Neuronal stem cell (in vitro differentiated cells): Measurements from ENCODE around the gene XPO6.

Source experiments
- DNase-seq: peaks from one replicate; pipeline ENCODE4 v3.0.0-alpha.2; 2013; ENCODE audit warnings: low spot score
- H2AFZ ChIP-seq: one replicate; pipeline ENCODE4 v1.6.1; 2013; ENCODE audit warnings: mild to moderate bottlenecking, low read length, inconsistent platforms
- H2AK5ac ChIP-seq: 2 replicates; pipeline ENCODE4 v1.6.1; 2013; ENCODE audit warnings: low read depth, mild to moderate bottlenecking, inconsistent platforms, low read length, moderate library complexity, mixed read lengths
- H2BK120ac ChIP-seq: 2 replicates; pipeline ENCODE4 v1.6.1; 2013; ENCODE audit warnings: low read depth, mild to moderate bottlenecking, inconsistent platforms, low read length, moderate library complexity, mixed read lengths
- H2BK12ac ChIP-seq: one replicate; pipeline ENCODE4 v1.6.1; 2013; ENCODE audit warnings: low read length, inconsistent platforms
- H2BK15ac ChIP-seq: 2 replicates; pipeline ENCODE4 v1.6.1; 2013; ENCODE audit warnings: mild to moderate bottlenecking, low read length, inconsistent platforms, mixed read lengths
- H2BK5ac ChIP-seq: one replicate; pipeline ENCODE4 v1.6.1; 2013; ENCODE audit warnings: inconsistent platforms, mild to moderate bottlenecking, low read length, moderate library complexity
- H3K14ac ChIP-seq: one replicate; pipeline ENCODE4 v1.6.1; 2013; ENCODE audit warnings: low read length, inconsistent platforms
- H3K18ac ChIP-seq: 2 replicates; pipeline ENCODE4 v1.6.1; 2013; ENCODE audit warnings: low read length, inconsistent platforms
- H3K23ac ChIP-seq: 2 replicates; pipeline ENCODE4 v1.6.1; 2013; ENCODE audit warnings: low read depth, mild to moderate bottlenecking, mixed read lengths, low read length, inconsistent platforms; ENCODE audit not compliant: poor library complexity
- H3K27ac ChIP-seq: replicated peaks from 3 replicates; pipeline ENCODE4 v1.5.1; 2013; ENCODE audit warnings: low read length, inconsistent platforms
- H3K27me3 ChIP-seq, 3 experiments: 2 replicates each; pipeline ENCODE4 v1.6.1; 2013; ENCODE audit warnings: low read length in 3 of 3, mild to moderate bottlenecking in 2 of 3, inconsistent platforms in 1 of 3, low read depth in 1 of 3, mixed read lengths in 1 of 3, moderate library complexity in 1 of 3; ENCODE audit not compliant: control insufficient read depth in 3 of 3, insufficient read depth in 3 of 3
- H3K36me3 ChIP-seq, 2 donors: replicated peaks in 1 of 2; 2 replicates each; pipeline ENCODE4 v1.6.1; 2013; ENCODE audit warnings: low read length in 2 of 2; ENCODE audit not compliant: control insufficient read depth in 2 of 2, insufficient read depth in 2 of 2
- H3K4ac ChIP-seq: 2 replicates; pipeline ENCODE4 v1.6.1; 2013; ENCODE audit warnings: inconsistent platforms, mild to moderate bottlenecking, low read length, moderate library complexity
- H3K4me1 ChIP-seq, 2 donors: 1 replicate in 1 of 2; 2 replicates in 1 of 2; pipeline ENCODE4 v1.6.1; 2013; ENCODE audit warnings: low read length in 2 of 2, low read depth in 1 of 2; ENCODE audit not compliant: control insufficient read depth in 2 of 2, insufficient read depth in 1 of 2
- H3K4me2 ChIP-seq: one replicate; pipeline ENCODE4 v1.6.1; 2013; ENCODE audit warnings: mild to moderate bottlenecking, low read length, inconsistent platforms; ENCODE audit not compliant: insufficient read depth, poor library complexity, severe bottlenecking
- H3K4me3 ChIP-seq, 2 donors: 2 replicates each; pipeline ENCODE4 v1.5.1; 2013; ENCODE audit warnings: low read length in 2 of 2, mild to moderate bottlenecking in 2 of 2, inconsistent platforms in 1 of 2, moderate library complexity in 1 of 2
- H3K79me1 ChIP-seq: one replicate; pipeline ENCODE4 v1.6.1; 2013; ENCODE audit warnings: low read depth, mild to moderate bottlenecking, inconsistent platforms, low read length, moderate library complexity
- H3K9ac ChIP-seq: one replicate; pipeline ENCODE4 v1.6.1; 2013; ENCODE audit warnings: mild to moderate bottlenecking, low read depth, low read length, inconsistent platforms; ENCODE audit not compliant: poor library complexity
- H3K9me3 ChIP-seq, 2 donors: replicated peaks in 1 of 2; 2 replicates each; pipeline versions ENCODE3 to v1.6.1; 2013; ENCODE audit warnings: low read length in 2 of 2, mild to moderate bottlenecking in 2 of 2, inconsistent platforms in 1 of 2, low read depth in 1 of 2, mixed read lengths in 1 of 2, moderate library complexity in 1 of 2; ENCODE audit not compliant: control insufficient read depth in 2 of 2, insufficient read depth in 1 of 2
- H4K8ac ChIP-seq: one replicate; pipeline ENCODE4 v1.6.1; 2013; ENCODE audit warnings: low read depth, mild to moderate bottlenecking, inconsistent platforms, low read length, moderate library complexity
- H4K91ac ChIP-seq: one replicate; pipeline ENCODE4 v1.6.1; 2013; ENCODE audit warnings: low read length, low read depth, mild to moderate bottlenecking, inconsistent platforms; ENCODE audit not compliant: poor library complexity
- WGBS, 2 donors: extraction: QIAGEN DNeasy Blood & Tissue Kit; methylation state at CpG; one replicate each; pipeline ENCODE4 v1.1.7; 2013; ENCODE audit warnings: missing lambda C conversion rate in 2 of 2, mixed read lengths in 1 of 2; ENCODE audit not compliant: insufficient read length in 2 of 2, insufficient replicate concordance in 1 of 2; ENCODE audit errors: extremely low coverage in 2 of 2; 5-methylcytosine and 5-hydroxymethylcytosine counted together

The XPO6 gene

GRCh38 chr16:28131743-28132393 lies 79.9 kb downstream of the XPO6 start:
- Histone ChIP-seq H3K9ac (no peak overlapping the region), H3K23ac (no peak overlapping the region), H3K27ac (no peak overlapping the region), H2BK120ac (no peak overlapping the region), H2BK12ac (no peak overlapping the region), H2AK5ac (no peak overlapping the region), H3K4me2 (no peak overlapping the region), H3K9me3 (no peaks in the 10 kb centered on the region), H3K27me3 (no peaks in the 10 kb centered on the region), H3K4ac (no peak overlapping the region), H2AFZ (no peak overlapping the region), H3K36me3 (peaks cover 20 to 100% of the 10 kb centered on the region in 2 donors), H4K8ac (no peak overlapping the region), H3K4me3 (no peak overlapping the region), H4K91ac (no peak overlapping the region), H3K14ac (no peak overlapping the region), H3K18ac (no peak overlapping the region), H3K79me1 (peaks cover 3% of the 10 kb centered on the region), H2BK5ac (no peak overlapping the region), H2BK15ac (no peak overlapping the region), H3K4me1 (peaks cover 0 to 7% of the 10 kb centered on the region in 2 donors)
- no CpG with 5 or more reads among the region's 5 CpGs for WGBS, 2 donors
- no peak for DNase-seq

GRCh38 chr16:28131181-28131580 lies 80.6 kb downstream of the XPO6 start:
- peak overlapping the region; percentile 33 for H3K23ac ChIP-seq

GRCh38 chr16:28130099-28131088 lies 81.4 kb downstream of the XPO6 start:
- no peak overlapping the region for H2BK12ac ChIP-seq
- no peak overlapping the region for H2BK5ac ChIP-seq
- no peaks in the 10 kb centered on the region for H3K27me3 ChIP-seq
- no peak overlapping the region for H3K4ac ChIP-seq
- H3K18ac ChIP-seq, result no peak overlapping the region
- no peak overlapping the region for H4K8ac ChIP-seq
- no peak overlapping the region for H3K9ac ChIP-seq
- DNase-seq, result peak; percentile 1
- no peak overlapping the region for H2AFZ ChIP-seq
- peaks cover 28 to 100% of the 10 kb centered on the region in 2 donors for H3K36me3 ChIP-seq
- H3K4me1 ChIP-seq, result peaks cover 0 to 5% of the 10 kb centered on the region in 2 donors
- H3K27ac ChIP-seq, result no peak overlapping the region
- H2BK120ac ChIP-seq, result no peak overlapping the region
- no peak overlapping the region for H3K14ac ChIP-seq
- no peak overlapping the region for H4K91ac ChIP-seq
- no peak overlapping the region for H3K4me3 ChIP-seq
- H3K23ac ChIP-seq, result no peak overlapping the region
- no peak overlapping the region for H2AK5ac ChIP-seq
- no peak overlapping the region for H3K4me2 ChIP-seq
- H3K79me1 ChIP-seq, result peaks cover 3% of the 10 kb centered on the region
- H3K9me3 ChIP-seq, result no peaks in the 10 kb centered on the region
- H2BK15ac ChIP-seq, result no peak overlapping the region
- WGBS, 2 donors, result no CpG with 5 or more reads among the region's 11 CpGs

More at GRCh38 chr16:28131181-28131580, 80.6 kb downstream of the XPO6 start:
- Histone ChIP-seq H4K8ac (no peak overlapping the region), H2AFZ (no peak overlapping the region), H2BK15ac (no peak overlapping the region), H3K4ac (no peak overlapping the region), H3K4me3 (no peak overlapping the region), H3K9me3 (no peaks in the 10 kb centered on the region), H3K79me1 (peaks cover 3% of the 10 kb centered on the region), H3K27me3 (no peaks in the 10 kb centered on the region), H2BK12ac (no peak overlapping the region), H3K14ac (peak overlapping the region; percentile 60), H4K91ac (no peak overlapping the region), H2BK5ac (no peak overlapping the region), H3K36me3 (peaks cover 20 to 100% of the 10 kb centered on the region in 2 donors), H3K4me1 (peaks cover 0 to 5% of the 10 kb centered on the region in 2 donors), H2BK120ac (no peak overlapping the region), H3K18ac (peak overlapping the region; percentile 22), H3K27ac (no peak overlapping the region), H3K9ac (no peak overlapping the region), H2AK5ac (no peak overlapping the region), H3K4me2 (no peak overlapping the region)
- DNase-seq, result no peak
- WGBS, 2 donors, result no CpG with 5 or more reads among the region's 6 CpGs
